HTERT RPE-1 (cell line): ENCODE data around the gene DBNL.

ENCODE experiments used
- in situ Hi-C: fragments of 300-500 bp; cut with MboI; formaldehyde crosslinking; loops from 4 replicates; pipeline ENCODE4 v1.14.3; 2020; ENCODE audit warnings: low sequenced_read_pairs

The DBNL gene

GRCh38 chr7:44108768-44109750 is 64.6 kb downstream of the DBNL start:
- in situ Hi-C loops: no loop called here

- in situ Hi-C loops: no loop called here
Measured at GRCh38 chr7:44109991-44110390, 65.5 kb downstream of the DBNL start.

GRCh38 chr7:44110719-44111635 is 66.5 kb downstream of the DBNL start:
- in situ Hi-C loops: no loop called here
